ENCODE results near the gene MGAT1.
A peak's percentile ranks its signal among the peaks of the same experiment; 100 is the strongest.
"Not testable (repeated sequence)": the region's sequence is repeated elsewhere in the genome, so short reads cannot be mapped to it uniquely, and the experiment has no call there.

Gene MGAT1

DNA sequence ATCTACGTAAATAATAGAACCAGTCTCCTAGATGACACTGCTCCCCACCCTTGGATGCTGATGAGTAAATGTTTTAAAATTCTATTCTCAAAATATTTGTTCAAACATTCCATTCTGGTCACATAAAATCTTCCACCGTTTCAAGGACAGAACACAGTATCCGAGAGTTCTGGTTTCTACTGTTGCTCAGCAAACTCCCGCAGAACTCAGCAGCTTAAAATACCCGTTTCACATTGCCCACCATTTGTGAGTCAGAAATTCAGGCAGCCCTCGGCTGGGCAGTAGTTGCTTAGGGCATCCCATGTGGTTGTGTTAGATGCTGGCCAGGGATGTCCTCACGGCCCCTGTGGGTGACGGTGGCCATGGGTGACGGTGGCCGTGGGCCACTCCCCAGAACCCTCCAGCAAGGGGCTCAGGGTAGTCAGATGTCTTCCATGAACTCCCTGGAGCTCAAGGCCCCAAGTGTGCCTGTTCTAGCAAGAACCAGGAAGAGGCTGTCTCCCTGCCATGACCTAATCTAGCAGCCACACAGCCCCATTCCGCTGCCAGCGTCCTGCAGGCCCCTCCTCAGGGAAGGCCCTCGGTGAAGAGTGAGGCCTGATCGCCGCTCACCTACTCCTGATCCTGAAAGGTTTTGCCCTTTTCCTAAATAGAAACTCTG, 17.4 kb downstream of the MGAT1 start:
- Histone ChIP-seq H3K4me3 (ENCODE audit: low read depth, low read length) (no peak overlapping the region), H3K9me3 (no peaks in the 10 kb centered on the region), H3K4me1 (no peaks in the 10 kb centered on the region), H3K36me3 (peaks cover 9% of the 10 kb centered on the region), H3K27me3 (no peaks in the 10 kb centered on the region)
- DNase-seq, result no peak
- TF ChIP-seq, protein P1, sequence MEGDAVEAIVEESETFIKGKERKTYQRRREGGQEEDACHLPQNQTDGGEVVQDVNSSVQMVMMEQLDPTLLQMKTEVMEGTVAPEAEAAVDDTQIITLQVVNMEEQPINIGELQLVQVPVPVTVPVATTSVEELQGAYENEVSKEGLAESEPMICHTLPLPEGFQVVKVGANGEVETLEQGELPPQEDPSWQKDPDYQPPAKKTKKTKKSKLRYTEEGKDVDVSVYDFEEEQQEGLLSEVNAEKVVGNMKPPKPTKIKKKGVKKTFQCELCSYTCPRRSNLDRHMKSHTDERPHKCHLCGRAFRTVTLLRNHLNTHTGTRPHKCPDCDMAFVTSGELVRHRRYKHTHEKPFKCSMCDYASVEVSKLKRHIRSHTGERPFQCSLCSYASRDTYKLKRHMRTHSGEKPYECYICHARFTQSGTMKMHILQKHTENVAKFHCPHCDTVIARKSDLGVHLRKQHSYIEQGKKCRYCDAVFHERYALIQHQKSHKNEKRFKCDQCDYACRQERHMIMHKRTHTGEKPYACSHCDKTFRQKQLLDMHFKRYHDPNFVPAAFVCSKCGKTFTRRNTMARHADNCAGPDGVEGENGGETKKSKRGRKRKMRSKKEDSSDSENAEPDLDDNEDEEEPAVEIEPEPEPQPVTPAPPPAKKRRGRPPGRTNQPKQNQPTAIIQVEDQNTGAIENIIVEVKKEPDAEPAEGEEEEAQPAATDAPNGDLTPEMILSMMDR (IDR thresholded peaks at IDR 0.05; ENCODE audit: low read depth, low read length), result no peak

DNA sequence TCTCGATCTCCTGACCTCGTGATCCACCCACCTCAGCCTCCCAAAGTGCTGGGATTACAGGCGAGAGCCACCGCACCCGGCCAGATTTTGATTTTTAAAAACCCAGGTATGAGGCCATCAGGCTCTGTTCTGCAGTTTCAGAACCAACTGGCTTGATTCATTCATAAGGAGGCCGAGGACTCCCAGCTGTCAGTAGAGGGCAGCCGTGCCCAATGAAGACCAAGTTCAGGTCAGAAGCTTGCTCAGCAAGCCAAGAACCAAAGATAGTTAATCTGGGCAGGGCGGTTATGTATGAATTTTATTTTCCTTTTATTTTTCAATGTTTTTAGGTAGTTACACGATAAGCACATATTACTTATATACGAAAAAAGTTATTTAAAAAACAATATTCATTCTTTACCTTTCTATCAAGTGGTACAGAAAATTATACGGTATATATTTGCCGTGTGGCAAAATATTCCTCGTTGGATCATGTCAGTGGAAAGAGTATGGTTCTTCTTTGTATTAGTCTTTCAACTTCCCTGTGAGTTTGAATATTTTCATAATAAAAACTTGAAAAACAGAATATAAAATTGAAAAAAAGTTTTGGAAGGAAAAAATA, 18.0 kb downstream of the MGAT1 start:
- no peaks in the 10 kb centered on the region for H3K27me3 ChIP-seq
- peak; percentile 81 for DNase-seq
- peaks cover 4% of the 10 kb centered on the region for H3K36me3 ChIP-seq
- TF ChIP-seq, protein P1 (IDR thresholded peaks at IDR 0.05; ENCODE audit: low read depth, low read length), result peak; percentile 87
- H3K4me3 ChIP-seq (ENCODE audit: low read depth, low read length), result no peak overlapping the region
- H3K4me1 ChIP-seq, result no peaks in the 10 kb centered on the region
- H3K9me3 ChIP-seq, result no peaks in the 10 kb centered on the region

DNA sequence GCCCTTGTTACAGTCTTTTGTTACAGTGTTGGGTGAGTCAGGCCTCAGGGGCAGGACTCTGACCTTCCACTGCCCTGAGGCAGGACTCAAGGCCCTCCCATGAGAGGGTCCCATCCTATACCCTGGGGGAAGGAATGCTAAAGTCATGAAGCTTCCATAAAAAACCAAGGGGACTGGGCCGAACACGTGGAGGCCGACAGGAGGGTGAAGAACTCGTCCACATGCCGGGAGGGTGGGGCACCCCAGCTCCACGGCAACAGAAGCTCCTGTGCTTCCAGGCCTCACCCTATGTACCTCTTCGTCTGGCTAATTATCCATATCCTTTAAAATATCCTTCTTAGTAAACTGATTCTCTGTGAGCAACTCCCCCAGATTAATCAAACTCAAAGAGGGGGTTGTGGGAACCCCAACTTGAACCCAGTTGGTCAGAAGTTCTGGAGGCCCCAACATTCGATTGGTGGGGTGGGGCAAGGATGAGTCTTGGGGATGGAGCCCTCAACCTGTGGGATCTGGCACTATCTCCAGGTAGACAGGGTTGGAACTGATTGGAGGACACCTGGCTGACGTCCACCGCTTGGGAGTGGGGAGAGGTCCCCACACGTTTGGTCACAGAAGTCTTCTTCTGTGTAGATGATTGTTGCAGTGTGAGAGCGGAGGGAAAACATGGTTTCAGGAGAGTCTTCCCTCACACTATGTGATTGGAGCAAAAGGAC, 19.1 kb downstream of the MGAT1 start:
- no peak for DNase-seq
- TF ChIP-seq, protein P1 (IDR thresholded peaks at IDR 0.05; ENCODE audit: low read depth, low read length), result no peak
- Histone ChIP-seq H3K27me3 (no peaks in the 10 kb centered on the region), H3K4me3 (ENCODE audit: low read depth, low read length) (no peak overlapping the region), H3K36me3 (no peaks in the 10 kb centered on the region), H3K4me1 (no peaks in the 10 kb centered on the region), H3K9me3 (no peaks in the 10 kb centered on the region)

DNA sequence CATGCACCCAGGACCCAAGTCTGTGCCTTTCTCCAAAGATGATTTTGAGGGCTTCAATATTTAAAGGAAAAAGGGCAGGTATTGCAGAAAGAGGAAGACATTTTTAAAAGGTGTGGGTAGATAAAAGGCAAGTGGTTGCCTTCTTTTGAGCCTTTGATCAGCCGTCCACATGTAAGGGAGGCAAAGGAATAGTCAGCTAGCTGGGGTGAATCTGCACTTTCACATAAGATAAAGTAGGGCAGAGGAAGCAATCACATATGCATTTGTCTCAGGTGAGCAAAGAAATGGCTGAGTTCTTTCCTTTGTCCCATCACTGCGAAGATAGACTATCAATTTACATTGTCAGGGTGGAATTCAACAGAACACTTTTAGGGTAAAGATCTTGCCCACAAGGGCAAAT, 19.9 kb downstream of the MGAT1 start:
- no peaks in the 10 kb centered on the region for H3K36me3 ChIP-seq
- TF ChIP-seq, protein P1 (IDR thresholded peaks at IDR 0.05; ENCODE audit: low read depth, low read length), result no peak
- no peaks in the 10 kb centered on the region for H3K27me3 ChIP-seq
- no peak for DNase-seq
- no peak overlapping the region for H3K4me3 ChIP-seq (ENCODE audit: low read depth, low read length)
- no peaks in the 10 kb centered on the region for H3K4me1 ChIP-seq
- no peaks in the 10 kb centered on the region for H3K9me3 ChIP-seq

DNA sequence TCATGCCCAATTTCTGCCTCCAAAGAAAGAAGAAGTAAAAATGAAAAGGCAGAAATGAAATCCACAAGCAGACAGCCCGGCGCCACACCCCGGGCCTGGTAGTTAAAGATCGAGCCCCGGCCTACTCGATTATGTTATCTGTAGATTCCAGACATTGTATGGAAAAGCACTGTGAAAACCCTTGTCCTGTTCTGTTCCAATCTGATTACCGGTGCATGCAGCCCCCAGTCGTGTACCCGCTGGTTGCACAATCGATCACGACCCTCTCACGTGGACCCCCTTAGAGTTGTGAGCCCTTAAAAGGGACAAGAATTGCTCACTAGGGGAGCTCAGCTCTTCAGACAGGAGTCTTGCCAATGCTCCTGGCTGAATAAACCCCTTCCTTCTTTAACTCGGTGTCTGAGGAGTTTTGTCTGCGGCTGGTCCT, 20.7 kb downstream of the MGAT1 start:
- not testable (repeated sequence) for H3K36me3 ChIP-seq; H3K27me3 ChIP-seq; H3K9me3 ChIP-seq; H3K4me1 ChIP-seq; DNase-seq; H3K4me3 ChIP-seq (ENCODE audit: low read depth, low read length)

DNA sequence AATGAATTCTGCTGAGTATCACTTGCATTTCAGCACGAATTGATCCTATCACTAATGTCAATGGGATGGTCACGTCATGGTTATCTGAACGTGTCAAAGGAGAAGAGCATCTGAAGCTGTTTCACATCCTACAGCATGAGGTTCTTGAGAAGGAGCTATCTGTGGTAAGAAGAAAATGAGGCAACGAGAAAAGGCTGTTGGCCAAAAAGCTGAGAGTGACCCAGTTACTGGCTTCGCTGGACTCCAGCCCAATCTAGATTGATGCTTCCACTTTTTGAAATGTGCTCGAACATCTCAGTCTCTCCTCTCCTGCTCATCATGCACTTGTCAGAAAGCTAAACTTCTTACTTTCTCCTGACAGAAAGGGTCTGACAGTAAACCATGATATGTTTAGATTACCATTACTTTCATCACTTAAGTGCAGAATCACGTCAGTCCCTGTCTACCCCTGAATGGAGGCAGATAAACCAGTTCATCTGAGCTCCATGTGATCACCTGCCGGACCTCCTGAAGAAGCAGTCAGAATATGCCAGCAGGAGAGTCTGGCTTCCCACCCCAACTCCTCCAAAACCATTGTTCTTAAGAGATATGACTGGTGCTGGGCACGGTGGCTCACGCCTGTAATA, 22.5 kb downstream of the MGAT1 start:
- H3K9me3 ChIP-seq, result no peaks in the 10 kb centered on the region
- H3K36me3 ChIP-seq, result no peaks in the 10 kb centered on the region
- H3K4me3 ChIP-seq (ENCODE audit: low read depth, low read length), result no peak overlapping the region
- no peak for DNase-seq
- TF ChIP-seq, protein P1 (IDR thresholded peaks at IDR 0.05; ENCODE audit: low read depth, low read length), result no peak
- 0 out of 2 replicates have a peak, but pooled peaks cover 5% of the 10 kb centered on the region for H3K27me3 ChIP-seq
- H3K4me1 ChIP-seq, result no peaks in the 10 kb centered on the region

Measured in BE2C (cell line).